Stimulated activated CD4-positive, alpha-beta T cell treated with anti-CD3 and anti-CD28 coated beads, Interleukin-4, amount 100 ng/mL, for 24 hours (primary cell): ENCODE measurements around the gene MSS51.

Experiments
- DNase-seq: peaks from one replicate; pipeline ENCODE4 v3.0.0-alpha.2; 2020

Gene MSS51

DNA sequence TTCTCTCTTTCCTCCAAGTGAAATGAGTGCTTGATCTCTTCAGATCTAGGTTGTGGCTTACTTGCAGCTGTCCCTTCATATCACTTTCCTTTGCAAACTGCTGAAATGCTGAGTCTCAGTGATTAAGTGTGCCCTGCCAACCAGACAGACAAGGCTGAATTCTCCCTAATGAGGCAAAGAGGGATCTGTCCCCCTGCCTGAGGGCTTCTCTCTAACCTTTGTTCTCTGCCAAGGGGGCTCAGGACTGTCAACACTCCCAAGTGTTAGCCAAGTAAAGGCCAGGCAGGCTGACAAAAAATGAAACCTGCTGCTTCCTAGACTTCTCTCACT is at the start of gene MSS51:
MSS51 (minus strand) TSS at position 24 of the 330 bp plus-strand sequence. CDS start 5,277 bp downstream, outside the sequence.
- DNase-seq: no peak

- DNase-seq: no peak
These were observed 46.8 kb upstream of the MSS51 start for GRCh38 chr10:73480158-73480557.

DNA sequence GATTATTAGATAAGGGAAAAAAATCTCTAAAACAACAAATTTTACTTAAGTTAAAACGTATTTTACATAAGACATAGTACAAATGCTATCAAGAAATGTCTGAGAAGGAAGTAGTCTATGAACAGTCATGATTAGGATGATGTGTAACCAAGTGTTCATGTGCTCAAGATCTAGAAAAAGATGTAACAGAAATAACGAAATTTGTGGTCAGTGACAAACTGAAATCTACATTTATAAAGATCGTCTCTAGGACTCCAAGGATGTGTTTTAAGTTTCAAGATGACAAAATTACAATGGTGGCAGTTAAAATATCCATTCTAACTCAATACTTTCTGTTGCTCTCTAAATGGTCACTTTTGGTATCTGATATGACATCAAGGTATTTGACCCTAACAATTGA is 45.3 kb upstream of the MSS51 start:
- no peak for DNase-seq

DNA sequence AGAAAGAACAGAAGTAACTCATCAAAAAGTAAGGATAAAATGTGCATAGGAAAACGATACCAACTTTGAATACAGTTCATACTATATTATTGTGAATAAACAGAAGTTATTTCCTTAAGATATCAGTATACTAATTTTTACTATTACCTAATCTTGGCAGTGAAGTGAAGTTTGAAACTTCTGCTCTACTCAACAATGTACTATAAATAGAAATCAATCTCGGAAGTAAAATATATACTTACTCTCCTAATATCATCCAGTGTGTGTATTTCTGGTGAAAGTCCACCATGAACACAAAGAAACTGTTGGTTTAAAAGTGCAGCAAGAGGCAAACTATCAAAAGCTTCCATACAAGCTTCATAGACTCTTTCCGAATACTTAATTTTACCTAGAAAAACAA is 37.9 kb upstream of the MSS51 start:
- DNase-seq: no peak

DNA sequence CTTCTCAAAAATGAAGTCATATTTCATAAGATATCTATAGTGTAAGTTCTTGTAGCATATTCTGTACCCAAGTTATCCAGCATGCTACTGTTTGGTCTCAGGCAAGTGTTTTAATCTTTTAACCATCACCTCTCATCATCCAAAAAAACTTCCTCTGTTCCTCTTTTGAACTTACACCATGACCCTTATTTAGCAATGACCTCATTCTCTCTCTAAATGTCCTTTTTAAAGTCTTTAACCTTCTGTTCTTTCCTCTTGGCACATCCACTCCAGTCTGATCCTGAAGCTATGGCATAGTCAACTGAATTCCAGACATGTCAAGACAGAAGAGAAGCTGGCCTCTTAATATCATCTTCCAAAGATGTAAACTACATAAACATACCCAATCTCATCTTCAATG is 36.2 kb upstream of the MSS51 start:
- no peak for DNase-seq

GRCh38 chr10:73467206-73467605 is 33.8 kb upstream of the MSS51 start:
- DNase-seq: no peak

DNA sequence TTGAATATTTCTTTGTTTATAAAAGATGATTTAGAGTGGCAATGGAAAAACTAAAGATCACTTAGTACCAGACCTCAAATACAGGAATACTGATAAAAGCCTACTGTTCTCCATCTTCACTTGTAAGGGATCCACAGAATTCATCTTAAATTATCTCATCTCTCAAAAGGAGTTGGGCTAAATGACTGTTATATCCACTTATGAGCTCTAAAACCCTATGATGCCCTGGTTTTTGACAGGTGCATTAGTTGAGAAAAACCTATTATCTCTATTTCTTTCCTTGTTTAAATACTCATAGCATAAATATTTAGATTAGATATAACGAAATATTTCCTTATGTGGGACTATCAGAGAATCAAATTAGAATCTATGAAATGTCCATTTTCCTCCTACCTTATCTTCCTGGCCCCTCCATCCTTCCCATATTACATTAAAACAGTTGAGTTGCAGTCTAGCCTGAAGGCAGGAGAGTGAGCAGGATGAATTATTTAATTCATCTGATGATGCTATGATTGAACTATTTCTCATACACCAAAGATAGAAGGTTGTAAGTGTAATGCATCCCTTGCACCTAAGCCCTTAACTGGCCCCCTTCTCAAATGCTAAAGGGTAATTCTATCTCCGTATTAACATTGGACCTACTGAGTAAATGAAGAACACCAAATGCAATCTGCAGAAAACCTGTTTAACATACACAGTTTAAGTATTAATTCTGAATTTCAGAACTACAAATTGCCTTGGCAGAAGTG is 32.8 kb upstream of the MSS51 start:
- DNase-seq: no peak

GRCh38 chr10:73460897-73461296 is 27.5 kb upstream of the MSS51 start:
- no peak for DNase-seq

DNA sequence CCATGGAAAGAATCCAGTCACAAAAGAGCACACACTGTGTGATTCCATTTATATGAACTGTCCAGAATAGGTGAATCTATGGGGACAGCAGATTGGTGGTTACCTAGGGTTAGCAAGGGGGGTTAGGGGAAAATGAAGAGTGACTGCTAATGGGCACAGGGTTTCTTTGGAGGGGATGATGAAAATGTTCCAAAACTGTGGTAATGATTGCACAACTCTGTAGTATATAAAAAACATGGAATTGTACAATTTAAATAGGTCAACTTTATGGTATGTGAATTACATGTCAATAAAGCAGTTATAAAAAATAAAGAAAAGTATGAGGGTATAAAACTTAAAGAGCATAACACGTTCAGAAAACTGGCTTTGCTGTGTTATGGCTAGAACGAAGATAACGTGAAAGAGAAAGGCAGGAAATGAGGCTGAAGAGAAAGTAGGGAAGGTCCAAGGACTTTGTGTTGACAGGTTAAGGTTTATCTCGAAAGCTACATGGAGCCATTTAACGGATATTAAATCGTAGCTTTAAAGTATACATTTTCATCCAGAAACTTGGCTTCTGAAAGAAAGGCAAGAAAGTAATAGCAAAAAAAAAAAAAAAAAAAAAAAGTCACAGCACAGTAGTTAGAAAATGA is 26.4 kb upstream of the MSS51 start:
- no peak for DNase-seq

GRCh38 chr10:73456187-73456890 is 23.0 kb upstream of the MSS51 start:
- no peak for DNase-seq

DNA sequence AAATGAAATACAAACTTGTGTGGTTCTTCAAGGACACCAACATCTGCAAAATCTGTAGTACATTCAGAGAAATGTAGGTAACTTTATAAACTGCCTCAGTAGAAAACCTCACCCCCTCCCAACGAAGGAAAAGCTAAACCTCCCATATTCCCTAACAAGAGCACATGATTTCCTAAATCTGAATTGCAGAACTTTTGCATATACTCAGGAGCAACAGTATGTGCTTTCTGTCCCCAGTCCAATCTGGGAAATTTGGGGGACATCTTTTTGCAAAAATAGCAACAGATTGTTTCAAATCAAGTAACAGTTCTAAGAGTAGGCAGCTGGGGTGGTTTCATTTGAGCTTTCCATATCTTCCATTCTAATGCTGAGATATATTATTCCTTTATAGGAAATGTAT is 15.8 kb upstream of the MSS51 start:
- no peak for DNase-seq

DNA sequence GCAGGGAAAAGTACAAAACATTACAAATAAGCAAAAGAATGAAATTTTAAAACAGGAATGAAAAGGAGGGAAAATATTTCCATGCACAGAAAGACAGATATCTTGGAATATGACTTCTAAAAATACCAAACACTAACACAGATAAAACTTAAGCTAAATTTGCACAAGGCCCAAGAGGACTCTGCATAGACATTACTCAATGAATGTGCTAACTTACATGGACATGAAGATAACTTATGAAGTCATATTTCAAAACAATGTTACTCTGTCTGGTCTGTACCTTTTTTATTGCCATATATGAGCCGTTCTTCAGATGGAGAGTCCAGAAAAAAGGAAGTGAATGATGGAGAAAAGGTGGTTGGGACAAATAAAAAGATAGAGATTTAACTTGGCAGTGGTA is 15.0 kb upstream of the MSS51 start:
- DNase-seq: no peak

DNA sequence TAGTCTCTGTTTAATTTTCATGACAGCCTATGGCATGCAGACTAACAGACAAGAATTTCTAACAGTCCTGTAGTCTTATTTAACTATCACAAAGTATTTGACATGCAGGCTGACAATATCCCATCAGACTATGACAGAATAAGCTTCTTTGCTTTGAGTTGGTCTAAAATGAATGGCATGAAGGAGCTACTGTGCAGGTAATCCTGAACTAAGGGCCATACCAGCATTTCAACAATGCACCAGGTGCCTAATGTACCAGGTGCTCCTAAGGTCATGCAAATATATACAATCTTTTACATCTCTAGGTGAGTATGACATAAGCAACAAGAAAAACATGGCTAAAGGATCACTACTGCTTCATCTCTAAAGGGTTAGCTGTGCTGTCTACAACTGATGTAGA is 13.6 kb upstream of the MSS51 start:
- DNase-seq: no peak

GRCh38 chr10:73444457-73444856 is 11.1 kb upstream of the MSS51 start:
- DNase-seq: no peak

DNA sequence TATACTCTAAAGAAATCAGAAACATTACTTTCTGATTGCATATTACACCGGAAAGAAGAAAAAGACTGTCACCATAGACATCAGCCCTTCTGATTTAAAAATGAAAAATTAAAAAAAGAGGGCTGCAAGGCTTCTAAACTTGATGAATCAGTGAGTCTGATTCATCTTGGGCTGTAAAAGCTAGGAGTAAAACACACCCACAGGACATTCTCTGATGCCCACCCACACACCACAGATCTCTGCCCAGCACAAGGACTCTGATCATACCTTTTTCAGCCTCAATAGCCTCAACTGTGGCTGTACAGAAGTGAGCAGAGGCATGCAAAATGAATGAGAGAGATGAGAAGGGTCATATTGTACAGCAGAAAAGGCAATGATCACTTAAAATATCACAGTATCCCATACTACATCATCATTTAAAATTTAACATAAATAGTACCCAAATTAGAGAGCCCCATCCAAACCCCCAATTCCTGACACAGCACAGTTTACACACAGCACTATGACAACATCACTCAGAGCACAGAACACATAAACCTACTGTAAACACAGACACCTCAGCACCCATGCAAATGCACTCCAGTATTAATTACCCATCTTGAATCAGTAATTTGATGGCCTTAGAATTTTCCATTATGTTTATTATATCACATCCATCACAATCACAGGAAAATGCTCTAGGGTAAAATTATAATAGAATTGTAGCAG is 6.4 kb upstream of the MSS51 start:
- DNase-seq: no peak

GRCh38 chr10:73439055-73439454 is 5.7 kb upstream of the MSS51 start:
- DNase-seq: no peak

GRCh38 chr10:73432646-73433537 is 469 bp downstream of the MSS51 start:
- no peak for DNase-seq

DNA sequence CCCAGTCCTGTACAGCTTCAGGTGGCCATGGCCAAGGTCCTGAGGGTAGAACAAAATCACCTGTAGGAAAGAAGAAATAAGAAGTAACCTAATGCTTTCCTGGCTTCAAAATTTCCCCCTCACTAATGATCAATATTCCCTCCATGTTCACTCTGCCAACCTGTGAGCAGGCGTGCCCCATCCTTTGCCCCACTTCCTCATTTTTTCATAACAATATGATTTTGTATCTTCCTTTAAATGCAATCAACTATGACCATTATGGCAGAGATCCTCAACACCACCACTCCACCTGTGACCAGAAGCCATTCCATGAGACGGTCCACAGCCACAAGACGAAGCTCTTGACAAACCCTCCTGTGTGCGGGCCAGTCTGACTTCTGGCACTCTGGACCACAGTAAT is 7.0 kb downstream of the MSS51 start:
- DNase-seq: no peak

DNA sequence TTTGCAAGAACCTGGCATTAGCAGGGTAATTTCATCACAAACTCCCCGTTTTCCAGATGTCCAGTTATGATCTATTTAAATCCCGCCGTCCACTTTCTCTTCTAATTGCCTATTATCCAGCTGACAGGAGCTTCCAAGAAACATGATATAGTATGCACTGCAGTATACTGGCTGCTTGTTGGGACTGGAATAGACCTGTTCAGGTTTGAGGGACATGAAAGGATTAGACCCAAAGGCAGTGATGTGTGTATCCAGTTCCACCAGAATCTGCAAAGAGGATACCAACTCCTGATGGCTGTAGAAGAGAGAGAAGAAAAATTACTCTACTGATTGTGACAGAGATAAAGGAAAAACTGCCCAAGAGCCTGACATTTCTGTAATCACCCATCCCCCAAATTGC is 8.9 kb downstream of the MSS51 start:
- DNase-seq: no peak

DNA sequence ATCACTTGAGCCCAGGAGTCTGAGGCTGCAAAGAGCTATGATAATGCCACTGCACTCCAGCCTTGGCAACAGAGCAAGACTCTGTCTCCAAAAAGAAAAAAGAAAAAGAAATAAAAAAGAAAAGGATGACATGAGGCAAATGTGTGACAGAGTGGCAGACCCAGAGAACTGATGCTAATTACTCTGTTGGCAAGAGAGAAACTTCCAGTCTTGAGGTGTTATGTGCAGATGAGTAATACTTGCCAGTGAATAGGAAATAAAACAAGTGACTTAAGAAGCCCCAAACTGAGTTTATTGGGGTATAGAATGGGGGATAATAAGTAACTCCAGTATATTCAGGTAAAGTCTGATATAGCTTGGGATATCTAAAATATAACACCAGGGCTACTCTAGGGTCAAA is 10.1 kb downstream of the MSS51 start:
- no peak for DNase-seq

DNA sequence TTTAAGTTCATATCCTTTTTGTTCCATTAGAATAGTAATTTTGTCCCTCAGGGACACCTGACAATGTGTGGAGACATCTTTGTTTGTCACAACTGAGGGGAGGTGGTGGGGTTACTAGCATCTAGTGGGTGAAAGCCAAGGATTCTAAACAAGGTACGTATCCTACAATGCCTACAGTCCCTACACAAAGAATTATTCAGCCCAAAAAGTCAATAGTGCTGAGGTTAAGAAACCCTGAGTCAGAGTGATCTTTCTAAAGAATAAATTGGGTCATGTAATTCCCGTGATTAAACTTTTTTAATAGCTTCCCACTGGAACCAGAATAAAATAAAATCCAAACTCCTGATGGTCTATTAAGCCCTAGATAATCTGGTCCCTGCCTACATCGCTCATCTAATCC is 16.8 kb downstream of the MSS51 start:
- no peak for DNase-seq

DNA sequence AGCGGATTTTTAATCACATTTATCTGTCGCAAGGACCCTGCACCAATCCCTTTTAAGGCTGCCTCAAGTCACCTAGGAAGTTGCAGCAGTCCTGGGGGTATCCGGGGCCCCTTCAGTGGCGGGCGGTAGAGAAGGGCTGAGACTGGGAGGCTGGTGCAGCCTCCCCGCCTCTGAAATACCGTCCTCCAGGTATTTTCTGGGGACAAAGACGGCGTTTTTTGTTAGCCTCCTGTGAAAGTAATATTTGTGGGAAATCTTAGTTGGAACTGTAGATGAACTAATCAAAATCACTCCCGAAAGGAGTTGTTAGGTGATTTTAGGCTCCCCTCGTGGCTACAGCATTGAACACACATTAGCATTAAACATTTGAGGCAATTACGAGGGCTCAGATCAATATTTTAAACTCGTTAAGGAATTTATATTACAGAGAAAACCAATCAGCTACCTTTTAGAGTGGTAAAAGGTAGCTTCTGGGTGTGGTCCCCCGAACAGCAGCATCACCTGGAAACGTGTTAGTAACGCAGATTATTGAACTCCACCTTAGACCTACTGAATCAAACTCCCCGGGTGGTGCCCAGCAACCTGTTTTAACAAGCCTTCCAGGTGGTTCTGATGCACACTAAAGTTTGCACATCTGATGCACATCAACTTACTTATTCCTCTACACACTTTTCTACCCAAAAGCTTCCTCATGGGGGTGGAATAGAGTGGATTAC is 19.0 kb downstream of the MSS51 start:
- DNase-seq: no peak
